ENCODE results near the gene CFL1.

GRCh38 chr11:65814986-65815565 lies 42.9 kb downstream of the CFL1 start:
- TF ChIP-seq TAF1 (IDR thresholded peaks at IDR 0.05; ENCODE audit: borderline replicate concordance, low read depth, low read length) (no peak), FOXM1 (IDR thresholded peaks at IDR 0.05; ENCODE audit: low read depth) (no peak), RAD21 (IDR thresholded peaks at IDR 0.05; ENCODE audit: low read length) (no peak), MAX (IDR thresholded peaks at IDR 0.05; ENCODE audit: low read depth) (no peak), JUND (IDR thresholded peaks at IDR 0.05) (no peak), CTCF (IDR thresholded peaks at IDR 0.05) (no peak), EZH2phosphoT487 (IDR thresholded peaks at IDR 0.05; ENCODE audit: borderline replicate concordance, low read depth) (no peak)

Measured in SK-N-SH (cell line).